Stomach (tissue), 9 donors: ENCODE results near the gene KCNG2. TPM values are rescaled to one million over a fixed set of nuclear protein-coding genes. Genes with fewer than 3 reads are reported as not detected.

Experiments
- DNase-seq, 2 donors: peaks; one replicate each; pipeline versions ENCODE4 v3.0.0 to v3.0.0-alpha.2; 2013 to 2019
- H3K27ac ChIP-seq, 5 donors: fragments of 200-600 bp in 4 of 5; sonication (generic) in 4 of 5; one replicate each; pipeline ENCODE4 v1.5.1; 2013 to 2019; ENCODE audit warnings: mild to moderate bottlenecking in 1 of 5, moderate library complexity in 1 of 5
- H3K27me3 ChIP-seq, 3 donors: fragments of 200-600 bp; sonication (generic); one replicate each; pipeline ENCODE4 v1.5.1; 2017 to 2019; ENCODE audit warnings: mixed run types in 1 of 3
- H3K36me3 ChIP-seq, 4 donors: fragments of 200-600 bp; sonication (generic); 1 replicate in 3 of 4; 2 replicates in 1 of 4; pipeline ENCODE4 v1.5.1; 2016 to 2019
- H3K4me1 ChIP-seq, 4 donors: fragments of 200-600 bp; sonication (generic); one replicate each; pipeline ENCODE4 v1.5.1; 2016 to 2019
- H3K4me3 ChIP-seq, 4 donors: fragments of 200-600 bp; sonication (generic) in 3 of 4; one replicate each; pipeline ENCODE4 v1.5.1; 2016 to 2019; ENCODE audit warnings: mild to moderate bottlenecking in 1 of 4
- H3K9me3 ChIP-seq, 4 donors: fragments of 200-600 bp; sonication (generic); one replicate each; pipeline ENCODE4 v1.5.1; 2016 to 2019
- EP300 ChIP-seq: sonication (generic); formaldehyde crosslinking; IDR thresholded peaks from one replicate; pipeline ENCODE4 v1.6.1; 2017; ENCODE audit warnings: antibody characterized with exemption
- POLR2A ChIP-seq, 4 donors: fragments of 450-650 bp; IDR thresholded peaks; one replicate each; pipeline ENCODE4 v1.6.1; 2016; ENCODE audit warnings: antibody characterized with exemption in 4 of 4, control low read depth in 2 of 4, mild to moderate bottlenecking in 1 of 4, moderate library complexity in 1 of 4
- POLR2AphosphoS5 ChIP-seq, 3 donors: sonication (generic); formaldehyde crosslinking; IDR thresholded peaks; one replicate each; pipeline ENCODE4 v1.6.1; 2016; ENCODE audit warnings: antibody characterized with exemption in 3 of 3
- WGBS, 5 donors: extraction: QIAGEN DNeasy Blood & Tissue Kit in 3 of 5; methylation state at CpG; one replicate each; pipeline versions ENCODE4 v1.1.5 to v1.1.7; 2013 to 2018; 5-methylcytosine and 5-hydroxymethylcytosine counted together
- intact Hi-C: fragments of 100-400 bp; cut with DNase I; formaldehyde crosslinking; loops from one replicate; pipeline ENCODE4 v1.15.1; 2023; ENCODE audit warnings: low total_unique reads
- polyA plus RNA-seq, 3 donors: library from polyadenylated mRNA; stranded (reverse); fragments of 200-250 nt; gene quantifications; one replicate each; pipeline ENCODE4 v1.2.3, GENCODE V29; 2013
- total RNA-seq, 5 donors: library from RNA; depleted of rRNA; stranded (reverse); fragments of >200 nt; gene quantifications; one replicate each; pipeline versions ENCODE4 v1.1.0 to v1.2.3, GENCODE V29; 2014 to 2016
- TF ChIP-seq, protein P1 (sequence below), 7 experiments: fragments of 450-650 bp in 4 of 7; fragments of 200-600 bp in 3 of 7; sonication (generic) in 3 of 7; IDR thresholded peaks; one replicate each; pipeline ENCODE4 v1.5.1; 2016 to 2019; ENCODE audit warnings: antibody characterized with exemption in 7 of 7, control low read depth in 2 of 7, mild to moderate bottlenecking in 1 of 7
- donor health status: healthy with polysubstance abuse.
- donor health status: Bipolar disorder and iron deficiency.
- donor health status: healthy.

The KCNG2 gene
- total and polyA plus RNA-seq, 8 donors = 0.08 to 2.3 (median 0.92) TPM; not detected in 5

GRCh38 chr18:79903071-79903635, 105.4 kb downstream of the KCNG2 start:
- TF ChIP-seq, protein P1, sequence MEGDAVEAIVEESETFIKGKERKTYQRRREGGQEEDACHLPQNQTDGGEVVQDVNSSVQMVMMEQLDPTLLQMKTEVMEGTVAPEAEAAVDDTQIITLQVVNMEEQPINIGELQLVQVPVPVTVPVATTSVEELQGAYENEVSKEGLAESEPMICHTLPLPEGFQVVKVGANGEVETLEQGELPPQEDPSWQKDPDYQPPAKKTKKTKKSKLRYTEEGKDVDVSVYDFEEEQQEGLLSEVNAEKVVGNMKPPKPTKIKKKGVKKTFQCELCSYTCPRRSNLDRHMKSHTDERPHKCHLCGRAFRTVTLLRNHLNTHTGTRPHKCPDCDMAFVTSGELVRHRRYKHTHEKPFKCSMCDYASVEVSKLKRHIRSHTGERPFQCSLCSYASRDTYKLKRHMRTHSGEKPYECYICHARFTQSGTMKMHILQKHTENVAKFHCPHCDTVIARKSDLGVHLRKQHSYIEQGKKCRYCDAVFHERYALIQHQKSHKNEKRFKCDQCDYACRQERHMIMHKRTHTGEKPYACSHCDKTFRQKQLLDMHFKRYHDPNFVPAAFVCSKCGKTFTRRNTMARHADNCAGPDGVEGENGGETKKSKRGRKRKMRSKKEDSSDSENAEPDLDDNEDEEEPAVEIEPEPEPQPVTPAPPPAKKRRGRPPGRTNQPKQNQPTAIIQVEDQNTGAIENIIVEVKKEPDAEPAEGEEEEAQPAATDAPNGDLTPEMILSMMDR (IDR thresholded peaks at IDR 0.05) = no peak
- TF ChIP-seq POLR2A (IDR thresholded peaks at IDR 0.05) = no peak
- no peak for TF ChIP-seq POLR2AphosphoS5 (IDR thresholded peaks at IDR 0.05)
- no peak for TF ChIP-seq EP300
- 94 to 98% (median 96%) methylated on average over 20 to 28 of the region's 28 CpGs for WGBS, 5 donors
- intact Hi-C loops = no loop called here
- H3K4me3 ChIP-seq = no peak overlapping the region
- no peak overlapping the region for H3K27ac ChIP-seq
- DNase-seq = no peak
- H3K27me3 ChIP-seq = no peaks in the 10 kb centered on the region
- H3K36me3 ChIP-seq = peaks cover 16 to 47% (median 30%) of the 10 kb centered on the region in 4 donors
- no peaks in the 10 kb centered on the region for H3K4me1 ChIP-seq
- H3K9me3 ChIP-seq = peaks cover 14 to 44% (median 20%) of the 10 kb centered on the region in 4 donors

DNA sequence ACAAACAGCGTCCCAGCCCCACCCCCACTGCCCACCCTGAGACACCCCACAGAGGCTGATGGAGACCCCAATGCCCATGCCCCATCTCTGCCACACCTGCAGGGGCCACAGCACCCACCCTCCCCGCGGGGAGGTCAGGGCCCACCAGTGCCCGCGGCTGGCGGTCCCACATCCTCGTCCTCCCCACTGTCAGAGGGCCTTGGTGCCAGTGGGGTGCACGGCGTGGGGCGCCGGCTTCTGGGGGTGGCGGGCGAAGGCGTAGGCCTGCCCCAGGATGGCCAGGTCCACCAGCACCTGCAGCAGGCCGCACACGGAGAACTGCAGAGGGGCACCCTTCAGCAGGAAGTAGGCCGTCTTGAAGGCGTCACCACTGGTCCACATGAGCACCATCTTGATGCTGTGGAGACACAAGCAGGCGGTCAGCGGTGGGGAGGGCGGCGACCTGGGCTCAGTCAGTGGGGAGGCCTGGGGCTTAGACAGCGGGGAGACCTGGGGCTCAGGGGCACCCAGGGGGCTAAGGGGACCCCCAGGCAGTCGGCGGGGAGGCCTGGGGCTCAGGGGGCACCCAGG, 106.1 kb downstream of the KCNG2 start:
- H3K27ac ChIP-seq = no peak overlapping the region
- H3K36me3 ChIP-seq = peaks cover 16 to 49% (median 31%) of the 10 kb centered on the region in 4 donors
- peak in 1 of 2 donors; percentile 3 for DNase-seq
- peaks cover 9 to 37% (median 15%) of the 10 kb centered on the region in 4 donors for H3K9me3 ChIP-seq
- TF ChIP-seq, protein P1 (IDR thresholded peaks at IDR 0.05) = no peak
- no peak for TF ChIP-seq EP300
- no peak for TF ChIP-seq POLR2AphosphoS5 (IDR thresholded peaks at IDR 0.05)
- H3K27me3 ChIP-seq = no peaks in the 10 kb centered on the region
- no peak overlapping the region for H3K4me3 ChIP-seq
- no peaks in the 10 kb centered on the region for H3K4me1 ChIP-seq
- 90 to 96% (median 95%) methylated on average over 2 to 25 of the region's 25 CpGs for WGBS, 5 donors
- intact Hi-C loops = no loop called here

GRCh38 chr18:79904357-79905147, 106.8 kb downstream of the KCNG2 start:
- peak in 1 of 2 donors; percentile 11 for DNase-seq
- Histone ChIP-seq H3K36me3 (peaks cover 16 to 49% (median 37%) of the 10 kb centered on the region in 4 donors), H3K27ac (no peak overlapping the region), H3K4me1 (no peaks in the 10 kb centered on the region), H3K9me3 (peaks cover 3 to 30% (median 8%) of the 10 kb centered on the region in 4 donors), H3K27me3 (no peaks in the 10 kb centered on the region), H3K4me3 (no peak overlapping the region)
- WGBS, 5 donors = 92 to 97% (median 96%) methylated on average over 20 to 27 of the region's 27 CpGs
- intact Hi-C loops = no loop called here
- TF ChIP-seq, protein P1 (IDR thresholded peaks at IDR 0.05) = no peak
- TF ChIP-seq EP300 (no peak), POLR2AphosphoS5 (IDR thresholded peaks at IDR 0.05) (no peak), POLR2A (IDR thresholded peaks at IDR 0.05) (no peak)

- no peaks in the 10 kb centered on the region for H3K4me1 ChIP-seq
- H3K27me3 ChIP-seq = no peaks in the 10 kb centered on the region
- intact Hi-C loops = no loop called here
- H3K9me3 ChIP-seq = peaks cover 0 to 21% (median 2%) of the 10 kb centered on the region in 4 donors
- H3K4me3 ChIP-seq = no peak overlapping the region
- no peak for DNase-seq
- peaks cover 16 to 49% (median 37%) of the 10 kb centered on the region in 4 donors for H3K36me3 ChIP-seq
- no peak for TF ChIP-seq EP300
- TF ChIP-seq POLR2AphosphoS5 (IDR thresholded peaks at IDR 0.05) = no peak
- TF ChIP-seq, protein P1 (IDR thresholded peaks at IDR 0.05) = no peak
- no peak for TF ChIP-seq POLR2A (IDR thresholded peaks at IDR 0.05)
- no peak overlapping the region for H3K27ac ChIP-seq
- 87 to 92% (median 88%) methylated on average over 19 to 21 of the region's 21 CpGs for WGBS, 5 donors
Observed at GRCh38 chr18:79905389-79905911, 107.7 kb downstream of the KCNG2 start.
